H54 (cell line): ENCODE data around the gene GNAL.
"Not testable (repeated sequence)": the region's sequence is repeated elsewhere in the genome, so short reads cannot be mapped to it uniquely, and the experiment has no call there.

ENCODE experiments used
- DNase-seq: peaks from one replicate; pipeline ENCODE4 v3.0.0; 2011; ENCODE audit warnings: low spot score, mixed read lengths; ENCODE audit not compliant: insufficient read length
- FAIRE-seq: peaks from 3 replicates; lab custom pipeline; 2011; peaks lifted over from hg19 to GRCh38; lab: Jason Lieb, UNC
- POLR2A ChIP-seq: IDR thresholded peaks from 2 replicates; pipeline ENCODE4 v1.6.1; 2011; ENCODE audit warnings: low read depth, mild to moderate bottlenecking, low read length

GNAL gene

DNA sequence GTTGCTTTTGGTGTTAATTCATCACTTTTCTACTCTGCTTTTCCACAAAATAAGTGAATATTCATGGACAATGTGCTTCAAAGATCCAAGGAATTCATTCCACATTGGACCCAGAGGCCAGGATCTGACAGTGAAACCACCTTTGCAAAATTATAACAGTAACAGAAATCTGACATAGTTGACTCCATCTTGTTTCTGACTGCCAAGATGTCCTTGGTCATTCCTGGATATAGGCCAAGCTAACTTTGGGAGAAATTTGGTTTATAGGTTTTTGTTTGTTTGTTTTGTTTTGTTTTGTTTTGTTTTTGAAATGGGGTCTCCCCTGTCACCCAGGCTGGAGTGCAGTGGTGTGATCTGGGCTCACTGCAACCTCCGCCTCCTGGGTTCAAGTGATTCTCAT, 208.7 kb downstream of the GNAL start:
- DNase-seq (no peak), FAIRE-seq (no peak)
- no peak for TF ChIP-seq POLR2A

DNA sequence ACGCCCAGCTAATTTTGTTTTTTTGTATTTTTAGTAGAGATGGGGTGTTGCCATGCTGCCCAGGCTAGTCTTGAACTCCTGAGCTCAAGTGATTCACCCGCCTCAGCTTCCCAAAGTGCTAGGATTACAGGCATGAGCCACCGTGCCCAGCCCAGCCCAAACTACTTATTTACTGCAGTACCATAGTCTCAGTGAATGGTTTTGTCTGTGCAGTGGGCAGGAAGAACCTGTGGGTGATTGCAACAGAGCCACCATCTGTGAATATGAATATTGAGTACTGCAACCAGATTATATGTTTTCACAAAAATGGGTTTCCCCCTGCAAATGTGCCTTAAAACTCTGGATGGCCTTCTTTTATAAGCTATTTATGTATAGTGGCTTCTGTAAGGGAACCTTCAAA, 210.0 kb downstream of the GNAL start:
- TF ChIP-seq POLR2A: no peak
- DNase-seq: no peak
- no peak for FAIRE-seq

DNA sequence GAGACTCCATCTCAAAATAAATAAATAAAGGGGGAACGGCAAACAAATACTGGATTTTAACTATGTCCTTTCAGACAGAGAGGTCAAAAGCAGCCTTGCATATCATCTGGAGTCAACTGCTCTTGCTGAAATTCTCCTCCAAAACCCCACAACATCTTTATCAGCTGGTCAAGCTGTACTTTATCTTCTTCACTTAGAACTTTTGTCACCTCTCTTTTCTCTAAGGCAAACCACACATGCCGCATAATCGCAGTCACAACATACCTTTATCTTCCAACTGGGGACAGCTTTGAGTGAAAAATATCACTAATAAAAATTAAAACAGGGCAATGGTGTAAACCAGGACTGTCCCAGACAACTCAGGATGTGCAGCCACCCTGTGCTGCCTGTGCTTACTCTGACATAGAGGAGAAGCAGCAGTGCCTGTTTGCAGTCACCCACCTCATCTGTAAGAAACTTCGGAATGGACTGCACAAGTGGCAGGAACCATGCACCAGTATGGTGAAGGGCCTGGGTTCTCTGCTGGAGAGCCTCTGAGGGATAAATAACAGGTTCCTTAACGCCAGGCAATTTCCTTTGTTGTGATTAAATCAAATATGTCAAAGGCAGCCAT, 212.9 kb downstream of the GNAL start:
- FAIRE-seq: no peak
- no peak for TF ChIP-seq POLR2A
- DNase-seq: no peak

- no peak for TF ChIP-seq POLR2A
- FAIRE-seq (no peak), DNase-seq (no peak)
Measured at GRCh38 chr18:11902522-11903292, 213.6 kb downstream of the GNAL start.

GRCh38 chr18:11905613-11906012, 216.5 kb downstream of the GNAL start:
- DNase-seq: no peak
- FAIRE-seq: no peak
- TF ChIP-seq POLR2A: no peak

DNA sequence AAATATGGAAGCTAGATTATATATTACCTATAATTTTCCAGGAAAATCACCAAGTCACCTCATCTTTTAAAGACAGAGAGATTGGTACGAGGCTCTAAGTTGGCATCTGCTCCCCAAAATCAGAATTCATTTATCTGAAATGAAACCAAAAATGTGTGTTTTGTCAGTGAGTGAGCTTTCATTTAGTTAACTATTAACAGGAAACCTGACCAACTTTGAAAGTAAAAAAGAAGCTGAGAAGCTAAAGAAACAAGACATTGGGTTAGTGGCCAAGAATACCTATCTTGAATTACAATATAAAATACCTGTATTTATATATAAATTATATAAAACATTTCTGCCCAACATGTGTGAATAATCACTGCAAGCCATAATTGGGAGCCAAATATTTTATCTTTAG, 217.1 kb downstream of the GNAL start:
- no peak for FAIRE-seq
- TF ChIP-seq POLR2A: no peak

DNA sequence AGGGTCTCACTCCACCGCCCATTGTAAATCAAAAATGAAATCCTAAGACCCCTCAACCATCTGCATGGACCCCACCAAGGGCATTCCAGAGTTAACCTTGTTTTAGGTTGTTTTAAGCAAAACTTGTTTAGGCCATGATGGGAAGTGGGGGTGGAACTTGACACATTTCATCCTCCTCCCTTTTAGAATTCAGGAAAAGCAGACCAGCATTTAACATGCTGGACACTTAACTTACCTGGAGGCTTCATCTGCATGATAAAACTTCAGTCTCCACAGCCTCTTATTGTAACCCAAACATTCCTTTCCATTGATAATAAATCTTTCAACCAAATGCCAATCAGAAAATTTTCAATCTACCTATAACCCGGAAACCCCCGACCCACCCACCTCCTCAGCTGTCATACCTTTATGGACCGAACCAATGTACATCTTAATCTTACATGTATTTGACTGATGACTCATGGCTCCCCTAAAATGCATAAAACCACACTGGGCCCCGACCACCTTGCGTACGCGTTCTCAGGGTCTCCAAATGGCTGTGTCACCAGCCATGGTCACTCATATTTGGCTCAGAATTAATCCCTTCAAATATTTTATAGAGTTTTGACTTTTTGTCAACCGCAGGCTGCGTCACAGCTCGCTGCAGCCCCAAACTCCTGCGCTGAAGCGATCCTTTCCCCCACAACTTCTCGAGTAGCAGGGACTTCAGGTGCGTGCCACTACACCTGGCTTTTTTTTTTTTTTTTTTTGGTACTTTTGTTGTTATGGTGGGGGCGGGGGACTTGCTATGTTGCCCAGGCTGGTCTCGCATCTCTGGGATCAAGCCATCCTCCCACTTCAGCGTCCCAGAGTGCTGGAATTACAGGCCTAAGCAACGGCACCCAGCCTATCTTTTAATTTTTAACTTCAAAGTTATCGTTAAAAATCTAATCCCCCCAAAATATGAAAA, 218.1 kb downstream of the GNAL start:
- no peak for FAIRE-seq
- no peak for TF ChIP-seq POLR2A
- DNase-seq: no peak

More for the DNA sequence above, 217.1 kb downstream of the GNAL start:
- no peak for DNase-seq

DNA sequence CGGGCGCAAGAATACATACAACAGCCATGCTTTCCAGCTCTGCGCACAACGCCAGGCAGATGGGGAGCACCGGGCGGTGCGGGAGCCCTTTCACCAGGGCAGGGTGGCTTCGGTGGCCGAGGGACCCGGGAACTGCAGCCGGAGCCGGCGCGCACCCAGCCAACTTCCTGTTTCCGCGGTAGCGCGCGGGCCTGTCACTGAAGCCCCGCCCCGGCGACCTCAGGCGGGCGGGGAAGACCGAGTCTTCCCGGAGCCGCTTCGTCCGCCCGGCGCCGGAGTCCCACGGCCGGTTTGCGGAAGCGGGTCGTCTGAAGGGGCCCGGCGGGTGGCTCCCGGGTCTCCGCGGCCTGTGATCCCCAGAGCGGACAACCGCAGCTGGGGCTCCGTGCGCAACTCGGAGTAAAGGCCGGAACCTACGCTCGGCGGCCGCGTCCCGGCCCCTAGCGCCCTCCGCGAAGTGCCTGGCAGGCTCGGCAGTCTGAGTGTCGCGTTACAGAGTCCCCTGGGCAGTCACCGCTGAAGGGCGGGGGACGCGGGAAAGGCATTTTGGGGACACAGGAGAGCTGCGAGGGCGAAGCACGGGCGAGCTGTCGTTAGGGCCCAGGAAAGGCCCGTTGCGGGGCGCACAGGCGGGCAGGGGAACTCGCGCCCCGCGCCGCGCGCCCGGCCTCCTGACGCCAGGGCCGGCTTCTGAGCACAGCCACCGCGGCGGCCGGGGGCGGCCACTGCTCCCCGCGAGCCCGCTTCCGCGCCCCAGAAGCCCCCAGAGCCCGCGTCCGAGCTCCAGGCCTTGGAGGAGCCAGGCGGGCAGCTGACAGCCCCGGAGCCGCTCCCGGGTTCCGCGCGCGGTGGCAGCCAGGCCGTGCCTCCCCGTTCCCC, 219.4 kb downstream of the GNAL start, which contains the start of gene MPPE1:
Gene MPPE1 (minus strand): TSS at position 136 of the 879 bp plus-strand sequence. CDS start 11,053 bp downstream, outside the sequence.
- DNase-seq: peak; percentile 84
- no peak; the same call in none of the 2 replicates for TF ChIP-seq POLR2A
- no peak for FAIRE-seq

- TF ChIP-seq POLR2A: no peak
- DNase-seq: no peak
- no peak for FAIRE-seq
Measured at GRCh38 chr18:11909061-11909455, 220.0 kb downstream of the GNAL start.

- no peak for TF ChIP-seq POLR2A
- FAIRE-seq (no peak), DNase-seq (no peak)
Measured at GRCh38 chr18:11909591-11910026, 220.5 kb downstream of the GNAL start.

DNA sequence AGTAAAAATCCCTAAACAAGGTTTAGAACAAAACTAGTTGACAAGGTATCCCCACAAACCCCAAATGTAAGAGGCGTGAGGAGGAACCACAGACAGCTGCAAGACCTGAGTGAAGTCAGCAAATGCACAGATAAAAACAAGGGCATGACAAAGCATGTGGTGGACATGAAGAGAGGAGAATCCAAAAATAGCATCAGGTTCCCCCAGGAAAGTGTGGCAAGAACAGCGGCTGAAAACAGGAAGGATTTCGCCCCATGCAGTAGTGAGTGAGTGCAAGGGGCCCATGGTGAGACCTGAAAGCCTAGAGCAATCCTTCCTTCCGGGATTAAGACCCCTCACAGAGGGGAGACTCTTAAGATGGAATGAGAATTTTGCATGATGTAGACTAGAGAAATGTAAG, 227.8 kb downstream of the GNAL start:
- DNase-seq, FAIRE-seq: not testable (repeated sequence)

GRCh38 chr18:11919522-11919921, 230.5 kb downstream of the GNAL start:
- not testable (repeated sequence) for FAIRE-seq, DNase-seq

GRCh38 chr18:11923450-11923849, 234.4 kb downstream of the GNAL start:
- no peak for DNase-seq
- FAIRE-seq: no peak
- no peak for TF ChIP-seq POLR2A
